KOPT-K1 (cell line): ENCODE measurements around the gene CRYL1.

Experiments used
- H3K27ac ChIP-seq: fragments of 200-600 bp; sonication (generic); 2 replicates; pipeline ENCODE4 v1.5.1; 2016; ENCODE audit warnings: antibody characterized with exemption, mild to moderate bottlenecking, low read depth, low read length; ENCODE audit not compliant: poor library complexity, severe bottlenecking
- H3K36me3 ChIP-seq: fragments of 200-600 bp; sonication (generic); 2 replicates; pipeline ENCODE4 v1.5.1; 2017; ENCODE audit warnings: antibody characterized with exemption, mild to moderate bottlenecking, low read length, moderate library complexity; ENCODE audit not compliant: insufficient read depth
- H3K9me3 ChIP-seq: fragments of 200-600 bp; sonication (generic); 2 replicates; pipeline ENCODE4 v1.5.1; 2017; ENCODE audit warnings: antibody characterized with exemption, low read length, mild to moderate bottlenecking; ENCODE audit not compliant: insufficient read depth, poor library complexity, severe bottlenecking

CRYL1 gene

DNA sequence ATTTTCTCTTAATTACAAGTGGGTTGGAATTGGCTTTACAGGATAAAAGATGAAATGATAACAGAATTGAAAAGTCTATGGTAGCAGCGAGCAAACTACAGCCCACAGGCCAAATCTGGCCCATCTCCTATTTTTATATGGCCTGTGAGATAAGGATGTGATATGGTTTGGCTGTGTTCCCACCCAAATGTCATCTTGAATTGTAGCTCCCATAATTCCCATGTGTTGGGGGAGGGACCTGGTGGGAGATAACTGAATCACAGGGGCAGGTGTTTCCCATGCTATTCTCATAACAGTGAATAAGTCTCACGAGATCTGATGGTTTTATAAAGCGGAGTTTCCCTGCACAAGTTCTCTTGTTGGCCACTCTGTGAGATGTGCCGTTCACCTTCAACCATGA, 19.0 kb downstream of the CRYL1 start:
- Histone ChIP-seq H3K27ac (no peak overlapping the region), H3K36me3 (no peaks in the 10 kb centered on the region), H3K9me3 (no peaks in the 10 kb centered on the region)

DNA sequence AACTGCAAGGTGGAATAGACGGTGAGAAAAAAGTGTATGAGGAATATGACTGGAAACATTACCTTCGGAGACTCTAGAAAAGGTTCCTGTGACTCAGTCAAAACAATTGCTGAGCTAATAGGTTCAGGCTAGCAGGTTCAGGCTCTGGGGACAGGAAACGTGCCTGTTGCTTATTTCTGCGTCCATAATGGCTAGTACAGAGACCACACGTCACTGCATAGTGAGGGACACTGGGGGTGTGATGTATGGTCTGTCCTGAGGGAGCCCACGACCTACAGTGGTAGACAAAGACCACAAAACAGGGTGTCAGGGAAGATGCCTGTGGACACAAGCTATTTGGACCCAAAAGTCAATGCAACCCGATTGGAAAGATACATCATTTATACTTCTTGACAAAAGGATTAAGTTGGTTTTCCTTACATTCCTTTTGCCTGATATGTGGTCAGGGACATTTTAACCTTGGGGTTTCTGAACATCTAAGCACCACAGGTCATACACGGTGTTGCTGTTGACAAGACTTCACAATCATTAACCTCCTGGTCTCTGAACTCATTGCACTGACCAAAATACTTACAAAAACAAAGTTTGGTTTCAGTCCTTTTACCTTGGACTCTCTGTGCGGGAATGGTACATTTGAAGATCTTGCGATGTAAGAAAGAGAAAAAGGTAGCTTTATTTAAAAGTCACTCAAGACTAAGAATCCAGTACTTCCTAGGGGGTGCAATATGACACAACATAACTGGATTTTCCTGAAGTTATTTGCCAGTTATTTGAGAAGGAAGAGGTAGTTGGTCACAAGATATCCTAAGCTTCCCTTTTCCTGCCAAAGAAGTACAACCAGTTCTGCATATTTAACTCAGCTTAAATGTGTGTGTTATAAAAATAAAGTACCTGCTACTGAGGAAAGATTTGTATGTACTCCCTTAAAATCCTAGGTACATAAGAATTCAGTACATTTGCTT, 20.0 kb downstream of the CRYL1 start:
- Histone ChIP-seq H3K36me3 (no peaks in the 10 kb centered on the region), H3K9me3 (peaks cover 6% of the 10 kb centered on the region), H3K27ac (no peak overlapping the region)

DNA sequence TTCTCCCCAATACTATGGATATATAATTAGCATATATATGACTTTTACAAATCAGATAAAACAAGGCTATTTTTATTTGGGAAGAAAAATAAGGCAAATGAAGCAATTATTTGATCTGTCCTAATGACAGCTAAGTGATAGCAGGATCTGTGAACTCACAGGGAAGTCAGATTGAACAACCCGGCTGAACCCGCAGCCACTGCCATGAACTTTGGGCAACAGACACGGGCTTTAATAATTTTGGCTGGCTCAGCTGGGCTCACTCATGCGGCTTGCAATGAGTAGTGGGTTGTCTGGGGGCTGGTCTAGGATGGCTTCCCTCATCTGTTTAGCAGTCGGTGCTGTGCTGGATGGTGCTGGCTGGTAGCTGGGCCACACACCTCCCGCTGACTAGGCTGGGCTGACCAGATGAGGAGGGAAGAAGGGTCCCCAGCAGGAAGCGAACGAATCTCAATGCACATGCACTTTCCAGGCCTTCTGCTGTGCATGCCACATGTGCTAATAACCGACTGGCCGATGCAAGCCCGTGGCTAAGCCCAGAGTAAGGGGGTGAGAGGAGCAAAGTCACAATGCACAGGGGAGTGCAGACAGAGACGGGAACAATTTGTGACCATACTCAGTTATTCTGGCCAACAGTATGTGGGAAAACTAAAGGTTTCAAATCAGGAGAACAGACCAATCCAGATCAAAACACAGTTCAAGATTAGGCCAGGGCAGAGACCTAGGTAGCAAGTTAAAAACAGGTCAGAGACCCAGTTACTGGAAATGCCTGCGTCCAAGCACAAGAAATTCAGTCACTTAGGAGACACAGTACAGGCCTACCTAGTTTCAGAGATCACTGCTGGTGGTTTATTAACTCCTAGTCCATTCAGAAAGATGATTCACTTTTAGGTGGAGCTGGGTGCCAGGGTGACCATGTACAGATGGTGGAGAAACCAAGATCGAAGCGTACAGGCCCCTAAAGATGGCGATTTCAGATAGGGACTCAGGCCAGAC, 22.3 kb downstream of the CRYL1 start:
- Histone ChIP-seq H3K27ac (no peak overlapping the region), H3K9me3 (peaks cover 18% of the 10 kb centered on the region), H3K36me3 (no peaks in the 10 kb centered on the region)

DNA sequence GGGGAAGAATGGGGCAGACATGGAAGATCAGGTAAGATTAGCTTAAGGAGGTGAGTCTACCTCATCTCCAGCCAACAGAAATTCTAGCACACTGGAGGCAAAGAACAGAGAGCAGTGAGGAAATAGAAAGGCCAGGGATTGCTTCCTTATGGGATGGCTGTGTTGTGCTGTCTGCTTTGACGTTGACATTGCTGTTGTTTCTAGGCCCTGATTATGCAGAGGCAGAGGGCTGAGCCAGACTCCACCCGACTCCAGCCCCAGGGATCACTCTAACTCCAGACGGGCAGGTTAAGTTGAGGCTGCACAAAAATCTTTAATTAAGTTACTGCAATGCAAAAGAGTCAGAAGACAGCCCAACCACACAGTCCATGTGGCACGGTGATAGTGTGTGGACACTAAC, 24.1 kb downstream of the CRYL1 start:
- Histone ChIP-seq H3K36me3 (no peaks in the 10 kb centered on the region), H3K27ac (no peak overlapping the region), H3K9me3 (peaks cover 18% of the 10 kb centered on the region)

DNA sequence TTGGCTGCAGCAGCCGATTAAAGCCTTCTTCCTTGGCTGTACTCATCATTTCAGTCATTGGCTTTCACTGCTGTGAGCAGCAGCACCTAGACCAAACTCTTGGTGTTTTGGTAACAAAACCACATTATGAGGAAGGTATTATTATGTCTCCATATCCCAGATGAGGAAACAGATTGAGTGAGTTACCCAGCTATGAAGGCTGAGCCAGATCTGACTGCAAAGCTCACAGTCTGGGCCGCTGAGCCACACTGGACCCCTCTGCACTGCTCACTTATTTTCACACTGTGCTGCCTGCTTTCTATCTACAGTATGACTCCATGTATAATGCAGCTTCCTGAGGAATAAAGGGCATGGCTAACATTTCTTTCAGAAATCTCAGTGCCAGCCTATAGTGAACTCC, 24.5 kb downstream of the CRYL1 start:
- peaks cover 18% of the 10 kb centered on the region for H3K9me3 ChIP-seq
- no peaks in the 10 kb centered on the region for H3K36me3 ChIP-seq
- H3K27ac ChIP-seq: no peak overlapping the region

DNA sequence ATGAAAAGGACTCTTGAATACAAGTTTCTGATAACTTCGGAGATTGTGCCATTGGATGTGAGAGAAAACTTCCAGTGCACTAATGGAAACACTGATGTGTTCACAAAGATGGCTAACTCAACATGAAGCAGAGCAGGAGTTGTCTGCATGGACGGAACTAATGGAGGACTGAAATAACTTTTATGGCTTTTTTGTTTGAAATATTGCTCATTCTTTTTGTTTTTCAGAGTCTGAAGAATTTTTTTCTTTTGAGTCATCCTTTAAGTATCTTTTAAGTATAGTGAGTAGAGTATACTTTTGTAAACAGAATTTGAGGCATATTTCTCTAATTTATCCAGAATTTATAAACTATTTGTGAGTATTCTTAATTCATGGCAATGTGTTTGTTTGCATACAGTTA, 25.7 kb downstream of the CRYL1 start:
- no peak overlapping the region for H3K27ac ChIP-seq
- peaks cover 18% of the 10 kb centered on the region for H3K9me3 ChIP-seq
- H3K36me3 ChIP-seq: no peaks in the 10 kb centered on the region

DNA sequence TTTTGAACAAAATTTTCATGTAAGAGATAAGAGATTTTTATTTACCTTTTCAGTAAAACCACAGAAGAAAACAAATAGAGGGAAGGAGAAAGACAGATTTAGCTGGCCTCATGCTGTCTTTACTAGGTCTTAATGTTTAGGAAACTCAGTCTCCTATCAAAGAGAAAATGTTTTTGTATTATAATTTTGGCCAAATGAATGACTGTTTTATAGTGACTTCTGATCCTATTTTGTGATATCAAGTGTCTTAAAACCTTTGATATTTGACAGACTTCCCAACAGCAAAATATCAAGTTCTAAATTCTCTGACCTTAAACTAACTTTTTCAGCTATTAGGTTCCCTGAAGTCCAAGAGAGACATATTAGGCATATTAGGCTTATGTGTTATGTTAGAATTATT, 27.0 kb downstream of the CRYL1 start:
- Histone ChIP-seq H3K36me3 (no peaks in the 10 kb centered on the region), H3K27ac (no peak overlapping the region), H3K9me3 (peaks cover 18% of the 10 kb centered on the region)

DNA sequence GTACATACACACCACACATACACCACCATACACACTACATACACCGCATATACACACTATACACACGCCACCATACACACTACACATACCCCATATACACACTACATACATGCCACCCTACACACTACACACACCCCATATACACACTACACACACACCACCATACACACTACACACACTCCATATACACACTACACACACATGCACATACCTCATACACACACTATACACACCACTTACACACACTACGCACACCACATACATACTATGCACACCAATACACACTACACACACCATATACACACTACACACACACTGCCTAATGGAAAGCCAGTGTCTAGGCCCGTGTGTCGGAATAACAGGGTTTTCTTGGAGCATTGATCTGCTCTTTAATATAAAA, 27.5 kb downstream of the CRYL1 start:
- Histone ChIP-seq H3K9me3 (peaks cover 18% of the 10 kb centered on the region), H3K36me3 (no peaks in the 10 kb centered on the region), H3K27ac (no peak overlapping the region)

DNA sequence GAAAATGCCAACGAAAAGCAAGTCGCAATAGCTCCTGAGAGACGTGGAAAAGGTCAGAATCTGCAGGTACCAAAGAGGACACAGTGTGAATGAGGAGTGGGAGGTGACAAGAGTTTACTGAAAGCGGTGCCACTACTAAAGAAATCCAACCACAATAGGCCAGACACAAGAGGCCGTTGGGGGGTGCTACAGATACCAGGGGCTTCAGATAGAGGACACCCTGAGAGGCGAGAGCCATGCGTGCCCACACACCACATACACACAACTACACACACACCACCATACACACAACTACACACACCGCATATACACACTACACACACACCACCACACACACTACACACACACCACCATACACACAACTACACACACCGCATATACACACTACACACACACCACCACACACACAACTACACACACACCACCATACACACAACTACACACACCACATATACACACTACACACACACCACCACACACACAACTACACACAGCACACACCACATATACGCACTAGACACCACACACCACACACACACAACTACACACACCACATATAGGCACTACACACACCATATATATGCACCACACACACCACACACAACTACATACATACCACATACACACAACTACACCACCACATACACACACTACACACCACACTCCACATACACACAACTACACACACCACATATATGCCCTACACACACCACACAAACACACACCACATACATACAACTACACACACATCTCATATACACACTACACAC, 28.5 kb downstream of the CRYL1 start:
- H3K27ac ChIP-seq: no peak overlapping the region
- no peaks in the 10 kb centered on the region for H3K36me3 ChIP-seq
- peaks cover 18% of the 10 kb centered on the region for H3K9me3 ChIP-seq

DNA sequence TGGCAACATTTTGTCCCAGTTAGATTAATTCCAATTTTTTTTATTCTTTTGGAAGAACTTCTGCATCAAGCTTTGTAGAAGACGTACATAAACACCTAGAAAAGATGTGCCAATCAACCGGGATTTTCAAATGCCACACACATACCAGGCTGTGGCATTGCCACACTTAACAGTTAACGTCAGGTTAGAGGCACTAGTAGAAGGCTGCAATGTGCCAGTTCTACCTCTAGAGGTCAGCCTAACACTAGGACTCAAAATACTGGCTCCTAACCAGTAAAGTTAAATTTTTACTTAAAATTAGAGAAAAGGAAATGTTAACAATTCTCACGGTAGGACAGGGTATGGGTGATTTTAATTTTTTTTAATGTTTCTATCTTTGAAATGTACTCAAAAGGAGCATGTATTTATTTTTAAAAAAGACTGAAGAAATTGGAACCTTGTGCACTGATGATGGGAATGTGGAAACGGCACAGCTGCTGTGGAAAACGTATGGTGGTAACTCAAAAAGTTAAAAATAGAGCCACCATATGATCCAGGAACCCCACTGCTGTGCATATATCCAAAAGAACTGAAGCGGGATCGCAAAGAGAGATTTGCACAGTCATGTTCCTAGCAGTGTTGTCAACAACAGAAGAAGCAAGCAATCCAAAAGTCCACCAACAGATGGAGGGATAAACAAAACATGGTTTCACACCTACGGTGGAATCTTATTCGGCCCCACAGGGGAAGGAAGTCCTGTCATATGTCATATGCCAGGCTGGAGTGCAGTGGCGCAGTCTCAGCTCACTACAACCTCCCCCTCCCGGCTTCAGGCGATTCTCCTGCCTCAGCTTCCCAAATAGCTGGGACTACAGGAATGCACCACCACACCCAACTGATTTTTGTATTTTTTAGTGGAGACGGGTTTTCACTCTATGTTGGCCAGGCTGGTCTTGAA, 30.3 kb downstream of the CRYL1 start:
- Histone ChIP-seq H3K27ac (no peak overlapping the region), H3K36me3 (no peaks in the 10 kb centered on the region), H3K9me3 (peaks cover 9% of the 10 kb centered on the region)

DNA sequence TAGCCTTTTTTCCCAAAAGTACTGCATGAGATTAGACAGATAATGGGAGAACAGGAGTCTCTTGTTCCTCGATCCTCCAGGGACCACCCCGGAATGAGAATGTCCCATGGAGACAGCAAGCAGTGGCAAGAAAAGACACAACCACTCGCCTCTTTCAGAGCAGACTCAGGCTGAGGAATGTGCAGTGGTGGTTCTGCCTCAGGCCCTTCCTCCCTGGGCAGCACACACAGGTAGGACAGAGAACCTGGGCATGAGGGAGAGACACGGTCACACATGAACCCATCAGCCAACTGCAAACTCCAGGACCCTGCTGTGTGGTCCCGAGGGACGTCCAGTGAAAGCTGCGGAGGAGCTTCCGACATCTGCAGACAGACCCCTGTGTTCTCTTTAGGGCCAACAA, 31.0 kb downstream of the CRYL1 start:
- no peaks in the 10 kb centered on the region for H3K36me3 ChIP-seq
- H3K9me3 ChIP-seq: peaks cover 2% of the 10 kb centered on the region
- no peak overlapping the region for H3K27ac ChIP-seq

DNA sequence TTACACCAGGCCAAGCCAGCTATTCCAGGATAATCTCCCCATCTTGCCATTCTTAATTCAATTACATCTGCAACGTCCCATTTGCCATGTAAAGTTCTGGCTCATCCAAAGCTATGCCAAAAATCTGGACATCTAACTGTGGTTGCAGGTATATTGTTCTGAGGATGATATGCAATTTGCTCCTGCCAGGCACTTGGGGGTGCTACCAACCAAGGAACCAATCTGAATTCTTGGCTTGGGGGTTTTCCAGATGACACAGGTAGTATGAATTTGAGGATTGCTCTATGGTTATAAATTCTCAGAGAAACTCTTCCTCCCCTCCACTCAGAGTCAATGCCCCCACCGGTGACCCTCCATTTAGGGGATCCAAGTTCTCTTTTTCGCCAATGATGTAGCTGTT, 33.0 kb downstream of the CRYL1 start:
- Histone ChIP-seq H3K27ac (no peak overlapping the region), H3K36me3 (no peaks in the 10 kb centered on the region), H3K9me3 (no peaks in the 10 kb centered on the region)

DNA sequence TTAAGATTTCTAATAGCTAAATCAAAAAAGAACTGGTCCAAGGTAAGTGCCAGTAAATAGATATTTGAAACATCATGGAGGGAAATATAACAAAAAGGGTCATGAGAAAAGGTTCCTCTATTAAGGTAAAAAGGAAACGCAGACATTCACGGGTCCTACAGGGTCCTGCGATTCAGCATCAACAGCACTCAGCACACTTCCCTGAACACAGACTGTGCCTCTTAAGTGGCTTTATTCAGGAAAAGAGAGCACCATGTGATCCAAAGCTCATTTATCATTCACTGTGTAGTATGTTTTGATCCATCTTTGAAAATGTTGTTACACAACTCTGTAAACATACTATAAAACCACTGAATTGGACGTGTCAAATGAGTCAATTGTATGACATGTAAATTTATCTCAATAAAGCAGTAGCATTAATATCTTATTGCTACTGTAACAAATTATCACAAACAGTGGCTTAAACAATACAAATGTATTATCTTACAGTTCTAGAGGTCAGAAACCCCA, 33.7 kb downstream of the CRYL1 start:
- Histone ChIP-seq H3K36me3 (no peaks in the 10 kb centered on the region), H3K27ac (no peak overlapping the region), H3K9me3 (no peaks in the 10 kb centered on the region)
